Esophagus muscularis mucosa (tissue), 4 donors: Measurements from ENCODE around the gene SFPQ. TPM values are rescaled to one million over a fixed set of nuclear protein-coding genes. Genes with fewer than 3 reads are reported as not detected.

Source experiments
- DNase-seq: peaks from one replicate; pipeline ENCODE4 v3.0.0-alpha.2; 2017; ENCODE audit errors: extremely low spot score
- H3K27ac ChIP-seq, 4 donors: fragments of 200-600 bp; sonication (generic); replicated peaks in 1 of 4; 1 replicate in 3 of 4; 2 replicates in 1 of 4; pipeline ENCODE4 v1.5.1; 2016 to 2019; ENCODE audit warnings: mild to moderate bottlenecking in 1 of 4
- H3K27me3 ChIP-seq, 4 donors: fragments of 200-600 bp; sonication (generic); one replicate each; pipeline versions ENCODE4 v1.5.1 to v1.6.0; 2016 to 2019
- H3K36me3 ChIP-seq, 4 donors: fragments of 200-600 bp; sonication (generic); one replicate each; pipeline ENCODE4 v1.5.1; 2016 to 2019
- H3K4me1 ChIP-seq, 4 donors: fragments of 200-600 bp; sonication (generic); one replicate each; pipeline ENCODE4 v1.5.1; 2016 to 2019
- H3K4me3 ChIP-seq, 4 donors: fragments of 200-600 bp; sonication (generic); 1 replicate in 2 of 4; 2 replicates in 2 of 4; pipeline ENCODE4 v1.5.1; 2016 to 2019; ENCODE audit warnings: mild to moderate bottlenecking in 4 of 4, moderate library complexity in 1 of 4
- H3K9me3 ChIP-seq, 4 donors: fragments of 200-600 bp; sonication (generic); 1 replicate in 3 of 4; 2 replicates in 1 of 4; pipeline ENCODE4 v1.5.1; 2016 to 2019
- EP300 ChIP-seq: sonication (generic); formaldehyde crosslinking; IDR thresholded peaks from one replicate; pipeline ENCODE4 v1.6.1; 2017; ENCODE audit warnings: antibody characterized with exemption
- POLR2A ChIP-seq: fragments of 450-650 bp; IDR thresholded peaks from one replicate; pipeline ENCODE4 v1.6.1; 2017; ENCODE audit warnings: antibody characterized with exemption, moderate library complexity, mild to moderate bottlenecking, low read depth
- POLR2AphosphoS5 ChIP-seq, 2 donors: sonication (generic); formaldehyde crosslinking; IDR thresholded peaks; one replicate each; pipeline ENCODE4 v1.6.1; 2017; ENCODE audit warnings: antibody characterized with exemption in 2 of 2
- WGBS: methylation state at CpG from one replicate; pipeline ENCODE4 v1.1.5; 2018; 5-methylcytosine and 5-hydroxymethylcytosine counted together
- intact Hi-C: fragments of 100-400 bp; cut with DNase I; formaldehyde crosslinking; loops from one replicate; pipeline ENCODE4 v1.15.1; 2023
- total RNA-seq, 4 donors: library from RNA; depleted of rRNA; stranded (reverse); fragments of >200 nt; gene quantifications; one replicate each; pipeline versions ENCODE4 v1.1.0 to v1.2.1, GENCODE V29; 2016
- TF ChIP-seq, protein P1 (sequence below), 3 experiments: fragments of 200-600 bp in 2 of 3; fragments of 450-650 bp in 1 of 3; sonication (generic) in 2 of 3; IDR thresholded peaks; one replicate each; pipeline ENCODE4 v1.5.1; 2017 to 2019; ENCODE audit warnings: antibody characterized with exemption in 3 of 3, mild to moderate bottlenecking in 2 of 3, moderate library complexity in 1 of 3

The SFPQ gene
- total RNA-seq, 4 donors from 2014 or later: 81.1 to 160 (median 127) TPM

DNA sequence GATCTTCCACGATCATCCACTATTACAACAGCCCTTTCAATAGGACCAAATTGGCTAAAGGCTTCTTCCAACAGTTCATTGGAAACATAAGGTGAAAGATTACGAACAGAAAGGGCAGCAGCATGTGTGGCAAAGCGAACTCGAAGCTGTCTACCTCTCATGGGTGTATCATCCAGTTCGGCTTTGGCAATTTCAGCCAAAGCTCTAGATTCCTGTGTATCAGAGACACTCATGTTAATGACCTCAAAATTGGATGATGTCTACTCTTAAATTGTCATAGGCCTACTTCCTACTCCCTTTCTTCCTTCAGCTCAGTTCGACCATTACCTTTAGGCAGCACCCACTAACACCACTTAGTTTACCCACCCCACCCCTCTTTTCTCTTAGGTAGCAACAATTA is 2.2 kb downstream of the SFPQ start:
- intact Hi-C loops: loop anchor here (5.0 to 10.0 kb wide), 3 partner anchors 158 to 367 kb away; partner anchors contain the start of genes KIAA0319L, NCDN and ZMYM6
- WGBS: 10% methylated on average over 6 of the region's 6 CpGs
- Histone ChIP-seq H3K4me1 (peaks cover 55 to 65% (median 62%) of the 10 kb centered on the region in 4 donors), H3K36me3 (peaks cover 49 to 58% (median 51%) of the 10 kb centered on the region in 4 donors), H3K27ac (peak overlapping the region; percentile 97 to 100 (median 100)), H3K27me3 (no peaks in the 10 kb centered on the region), H3K9me3 (no peaks in the 10 kb centered on the region), H3K4me3 (peak overlapping the region; percentile 98 to 100 (median 99))
- TF ChIP-seq POLR2AphosphoS5 (IDR thresholded peaks at IDR 0.05): no peak
- TF ChIP-seq, protein P1, sequence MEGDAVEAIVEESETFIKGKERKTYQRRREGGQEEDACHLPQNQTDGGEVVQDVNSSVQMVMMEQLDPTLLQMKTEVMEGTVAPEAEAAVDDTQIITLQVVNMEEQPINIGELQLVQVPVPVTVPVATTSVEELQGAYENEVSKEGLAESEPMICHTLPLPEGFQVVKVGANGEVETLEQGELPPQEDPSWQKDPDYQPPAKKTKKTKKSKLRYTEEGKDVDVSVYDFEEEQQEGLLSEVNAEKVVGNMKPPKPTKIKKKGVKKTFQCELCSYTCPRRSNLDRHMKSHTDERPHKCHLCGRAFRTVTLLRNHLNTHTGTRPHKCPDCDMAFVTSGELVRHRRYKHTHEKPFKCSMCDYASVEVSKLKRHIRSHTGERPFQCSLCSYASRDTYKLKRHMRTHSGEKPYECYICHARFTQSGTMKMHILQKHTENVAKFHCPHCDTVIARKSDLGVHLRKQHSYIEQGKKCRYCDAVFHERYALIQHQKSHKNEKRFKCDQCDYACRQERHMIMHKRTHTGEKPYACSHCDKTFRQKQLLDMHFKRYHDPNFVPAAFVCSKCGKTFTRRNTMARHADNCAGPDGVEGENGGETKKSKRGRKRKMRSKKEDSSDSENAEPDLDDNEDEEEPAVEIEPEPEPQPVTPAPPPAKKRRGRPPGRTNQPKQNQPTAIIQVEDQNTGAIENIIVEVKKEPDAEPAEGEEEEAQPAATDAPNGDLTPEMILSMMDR (IDR thresholded peaks at IDR 0.05): no peak
- no peak for TF ChIP-seq EP300
- TF ChIP-seq POLR2A: no peak
- DNase-seq: no peak

DNA sequence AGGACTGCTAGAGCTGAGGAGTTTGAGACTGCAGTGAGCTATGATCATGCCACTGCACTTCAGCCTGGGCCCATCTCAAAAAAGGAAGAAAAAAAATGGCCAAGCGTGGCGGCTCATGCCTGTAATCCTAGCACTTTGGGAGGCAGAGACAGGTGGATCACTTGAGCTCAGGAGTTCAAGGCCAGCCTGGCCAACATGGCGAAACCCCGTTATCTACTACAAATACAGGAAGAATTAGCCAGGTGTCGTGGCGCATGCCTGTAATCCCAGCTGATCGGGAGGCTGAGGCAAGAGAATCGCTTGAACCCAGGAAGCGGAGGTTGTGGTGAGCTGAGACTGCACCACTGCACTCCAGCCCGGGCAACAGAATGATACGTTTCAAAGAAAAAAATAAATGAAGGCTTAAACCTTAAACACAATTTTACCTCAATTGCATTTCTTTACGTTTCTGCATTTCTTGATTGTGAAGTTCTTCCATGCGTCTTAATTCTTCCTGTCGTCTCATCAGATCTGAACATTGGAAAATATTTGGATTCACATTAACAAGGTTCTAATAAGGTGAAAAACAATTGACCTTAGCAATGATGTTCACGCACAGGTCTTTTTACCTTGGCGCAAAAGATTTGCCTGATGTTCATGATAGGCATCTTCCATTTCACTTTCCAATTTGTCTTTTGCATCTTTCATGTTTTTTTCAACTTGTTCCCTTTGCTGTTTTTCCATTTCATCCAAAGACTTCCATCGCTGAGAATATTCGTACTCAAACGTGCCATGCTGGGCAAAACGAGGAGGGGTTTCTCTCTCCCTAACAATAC is 4.2 kb downstream of the SFPQ start:
- intact Hi-C loops: no loop called here
- Histone ChIP-seq H3K27ac (no peak overlapping the region), H3K9me3 (no peaks in the 10 kb centered on the region), H3K36me3 (peaks cover 67 to 78% (median 70%) of the 10 kb centered on the region in 4 donors), H3K27me3 (no peaks in the 10 kb centered on the region), H3K4me3 (peak overlapping the region in 1 of 4 donors; percentile 100), H3K4me1 (peaks cover 56 to 79% (median 77%) of the 10 kb centered on the region in 4 donors)
- no peak for TF ChIP-seq POLR2AphosphoS5 (IDR thresholded peaks at IDR 0.05)
- TF ChIP-seq POLR2A: no peak
- no peak for DNase-seq
- WGBS: 74% methylated on average over 20 of the region's 20 CpGs

- Histone ChIP-seq H3K36me3 (peaks cover 74 to 88% (median 79%) of the 10 kb centered on the region in 4 donors), H3K27ac (no peak overlapping the region), H3K4me3 (no peak overlapping the region), H3K4me1 (peaks cover 53 to 82% (median 78%) of the 10 kb centered on the region in 4 donors), H3K9me3 (no peaks in the 10 kb centered on the region), H3K27me3 (no peaks in the 10 kb centered on the region)
- no peak for DNase-seq
- 62% methylated on average over 7 of the region's 7 CpGs for WGBS
- TF ChIP-seq POLR2A (no peak), POLR2AphosphoS5 (IDR thresholded peaks at IDR 0.05) (no peak), EP300 (no peak)
- TF ChIP-seq, protein P1 (IDR thresholded peaks at IDR 0.05): no peak
- intact Hi-C loops: no loop called here
Measured at GRCh38 chr1:35187816-35188342, 5.1 kb downstream of the SFPQ start.

GRCh38 chr1:35186239-35186638 is 6.7 kb downstream of the SFPQ start:
- no peak overlapping the region for H3K27ac ChIP-seq
- 37% methylated on average over 4 of the region's 4 CpGs for WGBS
- no peaks in the 10 kb centered on the region for H3K9me3 ChIP-seq
- peaks cover 88 to 100% (median 93%) of the 10 kb centered on the region in 4 donors for H3K36me3 ChIP-seq
- H3K27me3 ChIP-seq: no peaks in the 10 kb centered on the region
- TF ChIP-seq, protein P1 (IDR thresholded peaks at IDR 0.05): no peak
- no peak for TF ChIP-seq EP300
- TF ChIP-seq POLR2AphosphoS5 (IDR thresholded peaks at IDR 0.05): no peak
- no peak for TF ChIP-seq POLR2A
- intact Hi-C loops: no loop called here
- no peak overlapping the region for H3K4me3 ChIP-seq
- DNase-seq: no peak
- H3K4me1 ChIP-seq: peaks cover 59 to 97% (median 92%) of the 10 kb centered on the region in 4 donors

GRCh38 chr1:35185200-35185599 is 7.7 kb downstream of the SFPQ start:
- DNase-seq: no peak
- peaks cover 56 to 97% (median 92%) of the 10 kb centered on the region in 4 donors for H3K4me1 ChIP-seq
- H3K27ac ChIP-seq: no peak overlapping the region
- H3K36me3 ChIP-seq: peaks cover 83 to 100% (median 96%) of the 10 kb centered on the region in 4 donors
- H3K27me3 ChIP-seq: no peaks in the 10 kb centered on the region
- no peak overlapping the region for H3K4me3 ChIP-seq
- no peaks in the 10 kb centered on the region for H3K9me3 ChIP-seq
- WGBS: 51% methylated on average over 5 of the region's 5 CpGs
- intact Hi-C loops: no loop called here
- no peak for TF ChIP-seq POLR2A
- TF ChIP-seq POLR2AphosphoS5 (IDR thresholded peaks at IDR 0.05): no peak
- TF ChIP-seq, protein P1 (IDR thresholded peaks at IDR 0.05): no peak
- TF ChIP-seq EP300: no peak
